Endometrium (tissue), 2 donors: ENCODE measurements around the gene DGKG.

ENCODE experiments used
- FAIRE-seq: peaks from 2 replicates; lab custom pipeline; 2012; peaks lifted over from hg19 to GRCh38; lab: Jason Lieb, UNC
- donor health status: control.
- donor health status: control.

DGKG gene

GRCh38 chr3:186208296-186208989, 153.6 kb downstream of the DGKG start:
- no peak for FAIRE-seq

- no peak for FAIRE-seq
Observed at GRCh38 chr3:186207515-186207914, 154.5 kb downstream of the DGKG start.

GRCh38 chr3:186200726-186201125, 161.3 kb downstream of the DGKG start:
- no peak for FAIRE-seq

- FAIRE-seq: no peak
Observed at GRCh38 chr3:186198442-186198841, 163.6 kb downstream of the DGKG start.

GRCh38 chr3:186194451-186194811, 167.6 kb downstream of the DGKG start:
- FAIRE-seq: no peak

GRCh38 chr3:186193534-186194450, 168.2 kb downstream of the DGKG start:
- FAIRE-seq: no peak

GRCh38 chr3:186192823-186193222, 169.2 kb downstream of the DGKG start:
- FAIRE-seq: no peak

GRCh38 chr3:186189492-186189891, 172.5 kb downstream of the DGKG start:
- FAIRE-seq: no peak

- no peak for FAIRE-seq
Observed at GRCh38 chr3:186187401-186188275, 174.4 kb downstream of the DGKG start.

GRCh38 chr3:186185194-186185787, 176.7 kb downstream of the DGKG start:
- no peak for FAIRE-seq

GRCh38 chr3:186184021-186184420, 178.0 kb downstream of the DGKG start:
- FAIRE-seq: no peak

GRCh38 chr3:186182850-186183249, 179.2 kb downstream of the DGKG start:
- FAIRE-seq: no peak

- FAIRE-seq: no peak
Observed at GRCh38 chr3:186181901-186182300, 180.1 kb downstream of the DGKG start.

- FAIRE-seq: no peak
Observed at GRCh38 chr3:186180891-186181481, 181.0 kb downstream of the DGKG start.

GRCh38 chr3:186180151-186180550, 181.9 kb downstream of the DGKG start:
- FAIRE-seq: no peak

- no peak for FAIRE-seq
Observed at GRCh38 chr3:186178412-186178811, 183.6 kb downstream of the DGKG start.

- no peak for FAIRE-seq
Observed at GRCh38 chr3:186176373-186176990, 185.6 kb downstream of the DGKG start.

- FAIRE-seq: no peak
Observed at GRCh38 chr3:186173224-186173815, 188.7 kb downstream of the DGKG start.

GRCh38 chr3:186172353-186172752, 189.7 kb downstream of the DGKG start:
- FAIRE-seq: no peak

- FAIRE-seq: no peak
Observed at GRCh38 chr3:186171521-186171920, 190.5 kb downstream of the DGKG start.

GRCh38 chr3:186170516-186170915, 191.5 kb downstream of the DGKG start:
- no peak for FAIRE-seq
